ENCODE measurements around the gene EIF5.

DNA sequence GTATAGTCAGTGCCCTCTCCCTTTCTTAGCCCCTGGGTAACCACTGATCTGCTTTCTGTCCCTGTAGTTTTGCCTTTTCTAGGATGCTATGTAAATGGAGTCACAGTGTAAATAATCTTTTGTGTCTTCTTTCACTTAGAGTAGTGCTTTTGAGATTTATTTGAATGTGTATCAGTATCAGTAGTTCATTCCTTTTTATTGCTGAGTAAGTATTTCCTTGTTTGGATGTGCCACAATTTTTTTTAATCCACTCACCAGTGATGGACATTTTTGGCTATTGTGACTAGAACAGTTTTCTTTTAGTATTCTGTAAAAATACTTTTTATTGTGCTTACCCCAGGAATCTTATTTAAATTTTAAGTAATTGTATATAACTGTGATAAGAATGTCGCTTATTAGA is 54.6 kb downstream of the EIF5 start:
- no peak for TF ChIP-seq FOXP2 (optimal IDR thresholded peaks at IDR 0.05; ENCODE audit: control extremely low read depth, extremely low read length, insufficient read depth)
- TF ChIP-seq POLR2AphosphoS5 (IDR thresholded peaks at IDR 0.05; ENCODE audit: borderline replicate concordance, low read depth, low read length), result no peak
- TF ChIP-seq EZH2 (IDR thresholded peaks at IDR 0.05), result no peak
